BLaER1 treated with 17β-estradiol and CSF1 and Interleukin-3, amounts not matched to agents 10 nM and 100 nM (cell line): ENCODE data around the gene PDCL2.
A peak's percentile ranks its signal among the peaks of the same experiment; 100 is the strongest.

ENCODE experiments used
- H3K27ac ChIP-seq, 11 experiments: shearing (Covaris generic); formaldehyde crosslinking; 2 replicates each; pipeline ENCODE4 v1.8.1; 2022
- H3K27me3 ChIP-seq, 11 experiments: shearing (Covaris generic); formaldehyde crosslinking; 2 replicates each; pipeline ENCODE4 v1.8.1; 2022
- H3K36me3 ChIP-seq, 11 experiments: shearing (Covaris generic); formaldehyde crosslinking; 2 replicates each; pipeline ENCODE4 v1.8.1; 2022
- H3K4me1 ChIP-seq, 10 experiments: shearing (Covaris generic); formaldehyde crosslinking; 2 replicates each; pipeline ENCODE4 v1.8.1; 2022
- H3K4me2 ChIP-seq, 11 experiments: shearing (Covaris generic); formaldehyde crosslinking; 2 replicates each; pipeline ENCODE4 v1.8.1; 2022
- H3K4me3 ChIP-seq, 10 experiments: shearing (Covaris generic); formaldehyde crosslinking; 2 replicates each; pipeline ENCODE4 v1.8.1; 2022
- H3K9ac ChIP-seq, 11 experiments: shearing (Covaris generic); formaldehyde crosslinking; 2 replicates each; pipeline ENCODE4 v1.8.1; 2022
- H3K9me3 ChIP-seq, 11 experiments: shearing (Covaris generic); formaldehyde crosslinking; replicated peaks in 1 of 11; 2 replicates each; pipeline ENCODE4 v1.8.1; 2022
- H4K20me1 ChIP-seq, 11 experiments: shearing (Covaris generic); formaldehyde crosslinking; 2 replicates each; pipeline ENCODE4 v1.8.1; 2022
- Cebpa-rat ChIP-seq, 11 experiments: shearing (Covaris generic); IDR thresholded peaks; 2 replicates each; pipeline ENCODE4 v1.8.1; 2022

Gene PDCL2

DNA sequence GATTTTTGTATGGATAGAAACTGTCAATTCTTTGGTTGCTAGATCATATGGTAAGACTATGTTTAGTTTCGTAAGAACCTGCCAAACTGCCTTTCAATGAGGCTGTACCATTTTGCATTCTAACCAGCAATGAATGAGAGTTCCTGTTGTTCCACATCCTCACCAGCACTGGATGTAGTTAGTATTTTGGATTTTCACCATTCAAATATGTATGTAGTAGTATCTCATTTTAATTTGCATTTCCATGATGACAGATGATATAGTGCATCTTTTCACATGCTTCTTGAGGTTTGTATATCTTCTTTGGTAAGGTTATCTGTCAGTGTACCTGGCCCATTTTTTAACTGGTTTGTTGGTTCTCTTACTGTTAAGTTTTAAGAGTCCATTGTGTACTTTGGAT is 80.0 kb downstream of the PDCL2 start:
- TF ChIP-seq Cebpa-rat (IDR thresholded peaks at IDR 0.05): no peak
- Histone ChIP-seq H3K36me3 (peaks cover 25 to 51% (median 33%) of the 10 kb centered on the region in 11 experiments), H3K27me3 (no peaks in the 10 kb centered on the region), H3K4me2 (no peak overlapping the region), H3K27ac (no peak overlapping the region), H3K9ac (no peak overlapping the region), H3K4me1 (peaks cover 0 to 34% (median 6%) of the 10 kb centered on the region in 10 experiments; a peak in 11 of 20 replicates), H3K9me3 (peaks cover 12 to 38% (median 27%) of the 10 kb centered on the region in 11 experiments; a peak in 20 of 22 replicates), H4K20me1 (0 out of 22 replicates have a peak, but pooled peaks cover 0 to 8% (median 0%) of the 10 kb centered on the region in 11 experiments), H3K4me3 (no peak overlapping the region)

DNA sequence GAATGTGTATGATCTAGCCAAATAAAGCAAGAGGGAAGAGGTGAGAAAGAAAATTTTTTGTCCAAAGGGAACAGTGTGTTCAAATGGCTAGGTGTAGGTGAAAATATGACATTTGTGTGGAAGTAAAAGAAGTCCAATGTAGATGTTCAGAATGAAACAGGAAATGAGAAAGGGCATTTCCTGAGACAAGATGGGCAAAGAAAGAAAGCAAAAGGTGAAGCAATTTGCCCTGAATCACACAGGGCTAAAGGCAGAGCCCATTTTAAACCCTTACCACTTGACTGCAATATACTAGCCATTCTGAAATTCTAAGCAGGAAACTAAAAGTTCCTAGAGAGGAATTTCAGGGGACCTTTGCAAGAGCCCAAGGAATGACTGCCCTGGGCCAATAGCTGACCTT is 81.4 kb downstream of the PDCL2 start:
- no peak overlapping the region for H3K9ac ChIP-seq
- H3K4me1 ChIP-seq: peaks cover 0 to 34% (median 6%) of the 10 kb centered on the region in 10 experiments; a peak in 11 of 20 replicates
- H3K27me3 ChIP-seq: no peaks in the 10 kb centered on the region
- peak overlapping the region in 5 of 11 experiments; percentile 29 to 45 (median 36); a peak in 9 of 22 replicates for H3K4me2 ChIP-seq
- H3K4me3 ChIP-seq: no peak overlapping the region
- peaks cover 12 to 32% (median 24%) of the 10 kb centered on the region in 11 experiments; a peak in 20 of 22 replicates for H3K9me3 ChIP-seq
- H4K20me1 ChIP-seq: 0 out of 22 replicates have a peak, but pooled peaks cover 0 to 8% (median 0%) of the 10 kb centered on the region in 11 experiments
- TF ChIP-seq Cebpa-rat (IDR thresholded peaks at IDR 0.05): no peak
- no peak overlapping the region for H3K27ac ChIP-seq
- H3K36me3 ChIP-seq: peaks cover 33 to 65% (median 45%) of the 10 kb centered on the region in 11 experiments

DNA sequence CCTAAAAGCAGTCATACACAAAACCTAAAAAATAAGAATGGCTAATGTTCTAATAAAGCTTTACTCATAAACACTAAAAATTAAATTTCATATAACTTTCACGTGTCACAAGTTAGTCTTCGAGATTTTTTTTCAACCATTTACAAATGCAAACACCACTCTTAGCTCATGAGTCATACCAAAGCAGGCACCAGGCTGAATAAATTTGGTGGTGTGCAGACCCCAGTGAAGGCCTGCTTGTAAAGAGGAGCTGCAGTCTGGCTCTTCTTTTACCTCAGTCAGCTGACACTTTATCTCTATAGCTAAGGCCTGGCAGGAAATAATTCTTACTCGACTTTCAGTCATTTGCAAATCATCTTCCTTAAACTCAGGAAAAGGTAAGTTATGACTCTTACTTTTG is 82.8 kb downstream of the PDCL2 start:
- H3K27me3 ChIP-seq: no peaks in the 10 kb centered on the region
- H3K27ac ChIP-seq: no peak overlapping the region
- no peak overlapping the region for H3K4me2 ChIP-seq
- H3K9me3 ChIP-seq: peaks cover 12 to 32% (median 24%) of the 10 kb centered on the region in 11 experiments; a peak in 20 of 22 replicates
- TF ChIP-seq Cebpa-rat (IDR thresholded peaks at IDR 0.05): no peak
- peaks cover 42 to 76% (median 50%) of the 10 kb centered on the region in 11 experiments for H3K36me3 ChIP-seq
- H4K20me1 ChIP-seq: 0 out of 22 replicates have a peak, but pooled peaks cover 0 to 8% (median 0%) of the 10 kb centered on the region in 11 experiments
- H3K4me3 ChIP-seq: no peak overlapping the region
- H3K9ac ChIP-seq: no peak overlapping the region
- peaks cover 0 to 21% (median 6%) of the 10 kb centered on the region in 10 experiments; a peak in 11 of 20 replicates for H3K4me1 ChIP-seq

DNA sequence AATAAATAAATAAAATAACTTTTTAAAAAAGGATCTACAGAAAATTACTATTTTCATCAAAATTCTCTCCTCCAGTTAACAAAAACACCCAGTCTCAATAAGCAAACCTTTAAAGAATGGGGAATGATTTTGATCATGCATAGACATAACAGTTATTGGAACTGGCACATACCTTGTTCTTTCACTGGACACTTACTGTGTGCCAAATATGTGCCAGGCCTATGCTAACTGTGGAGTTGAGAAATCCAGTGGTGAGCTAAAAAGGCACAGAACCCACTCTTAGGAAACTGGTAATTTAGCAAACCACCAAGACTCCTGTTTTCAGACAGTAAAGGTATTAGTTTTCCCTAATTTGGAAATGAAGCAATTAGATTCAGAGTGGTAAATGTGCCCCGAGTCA is 84.4 kb downstream of the PDCL2 start:
- no peak overlapping the region for H3K4me3 ChIP-seq
- no peak for TF ChIP-seq Cebpa-rat (IDR thresholded peaks at IDR 0.05)
- peaks cover 0 to 24% (median 6%) of the 10 kb centered on the region in 10 experiments; a peak in 11 of 20 replicates for H3K4me1 ChIP-seq
- no peak overlapping the region for H3K9ac ChIP-seq
- no peaks in the 10 kb centered on the region for H3K27me3 ChIP-seq
- H3K36me3 ChIP-seq: peaks cover 50 to 83% (median 56%) of the 10 kb centered on the region in 11 experiments
- H3K27ac ChIP-seq: no peak overlapping the region
- H4K20me1 ChIP-seq: 0 out of 22 replicates have a peak, but pooled peaks cover 0 to 8% (median 0%) of the 10 kb centered on the region in 11 experiments
- H3K9me3 ChIP-seq: peaks cover 7 to 29% (median 25%) of the 10 kb centered on the region in 11 experiments; a peak in 19 of 22 replicates
- no peak overlapping the region for H3K4me2 ChIP-seq
